ENCODE results near the gene SGK1.
"Not testable (repeated sequence)": the region's sequence is repeated elsewhere in the genome, so short reads cannot be mapped to it uniquely, and the experiment has no call there.

The SGK1 gene

DNA sequence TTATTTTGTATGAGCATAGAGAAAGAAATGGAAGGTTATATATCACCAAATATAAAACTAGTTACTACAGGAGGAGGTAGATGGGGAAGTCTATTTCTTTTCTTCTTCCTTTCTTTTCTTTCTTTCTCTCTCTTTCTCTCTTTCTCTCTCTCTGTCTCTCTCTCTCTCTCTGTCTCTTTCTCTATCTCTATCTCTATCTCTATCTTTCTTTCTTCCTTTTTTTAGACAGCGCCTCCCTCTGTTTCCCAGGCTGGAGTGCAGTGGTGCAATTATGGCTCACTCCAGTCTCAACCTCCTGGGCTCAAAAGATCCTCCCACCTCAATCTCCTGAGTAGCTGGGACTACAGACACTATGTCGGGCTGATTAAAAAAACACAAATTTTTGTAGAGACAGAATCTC, 10.2 kb upstream of the SGK1 start:
- no peak for DNase-seq (ENCODE audit: low read depth in 2 of 2)

DNA sequence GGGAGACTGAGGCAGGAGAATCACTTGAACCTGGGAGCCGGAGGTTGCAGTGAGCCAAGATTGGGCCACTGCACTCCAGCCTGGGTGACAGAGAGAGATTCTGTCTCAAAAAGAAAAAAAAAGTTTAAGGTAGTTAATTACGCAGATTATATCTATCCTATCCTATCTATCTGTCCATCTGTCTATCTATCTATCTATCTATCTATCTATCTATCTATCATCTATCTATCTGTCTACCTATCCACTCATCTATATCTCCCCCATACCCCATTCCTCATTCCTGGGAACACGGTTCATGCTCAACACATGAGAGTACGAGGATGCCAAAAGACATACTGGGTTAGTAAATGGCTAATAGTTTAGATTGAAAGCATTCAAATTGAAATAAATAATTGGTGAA, 8.3 kb upstream of the SGK1 start:
- DNase-seq (ENCODE audit: low read depth in 2 of 2): not testable (repeated sequence)

DNA sequence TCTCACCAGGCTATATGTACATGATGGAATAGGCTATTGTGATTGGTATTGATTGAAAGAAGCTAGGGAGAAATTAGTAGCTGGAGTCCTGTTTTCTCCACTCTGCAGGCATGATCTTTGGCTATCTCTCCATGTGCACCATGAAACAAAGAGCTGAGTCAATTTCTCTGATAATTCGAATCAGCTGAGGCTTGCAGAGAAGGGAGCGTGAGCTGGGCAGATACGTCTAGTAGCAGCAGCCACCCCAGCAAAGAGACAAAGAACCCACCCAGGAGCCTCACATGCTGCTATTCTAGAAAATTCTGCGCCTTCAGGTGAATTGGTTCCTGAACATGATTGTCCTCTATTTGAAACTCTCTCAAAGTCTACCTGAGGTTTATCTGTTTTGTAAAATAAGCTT, 6.9 kb upstream of the SGK1 start:
- no peak for DNase-seq (ENCODE audit: low read depth in 2 of 2)

DNA sequence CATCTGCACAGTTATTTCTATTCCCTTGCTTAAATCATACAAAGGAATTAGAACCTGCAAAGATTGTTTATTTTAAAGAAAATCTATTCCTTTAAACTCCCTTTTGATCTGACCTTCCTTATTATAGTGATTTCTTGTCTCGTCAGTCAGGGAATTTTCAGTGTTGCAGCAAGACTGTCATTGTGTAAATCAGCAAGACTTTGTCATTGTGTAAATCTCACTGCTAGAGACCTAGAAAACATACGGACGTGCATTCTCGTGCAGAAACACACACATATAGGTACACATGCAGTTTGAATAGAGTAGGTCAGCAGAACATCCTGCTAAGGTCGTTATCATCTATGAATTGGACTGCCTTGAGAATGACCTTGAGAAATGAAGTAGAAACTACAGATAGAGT, 6.2 kb upstream of the SGK1 start:
- DNase-seq (ENCODE audit: low read depth in 2 of 2): no peak

DNA sequence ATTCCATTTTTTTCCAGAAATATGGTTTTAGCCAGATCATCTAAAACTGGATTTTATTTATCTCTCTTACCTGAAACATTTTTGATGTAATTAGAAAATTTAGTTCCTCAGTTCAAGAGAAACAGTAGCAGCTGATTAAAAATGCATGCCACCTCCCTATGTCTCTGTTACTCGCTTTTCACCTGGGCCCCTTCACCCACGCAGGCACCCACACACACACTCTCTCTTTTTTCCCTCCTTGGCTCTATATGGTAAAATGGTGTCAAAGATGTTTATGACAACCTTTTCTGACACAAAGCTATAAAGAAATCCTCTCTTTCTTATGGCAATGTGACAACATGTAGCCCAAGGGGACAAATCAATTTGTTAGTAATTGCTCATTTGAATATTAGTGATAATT, 5.8 kb upstream of the SGK1 start:
- no peak for DNase-seq (ENCODE audit: low read depth in 2 of 2)

DNA sequence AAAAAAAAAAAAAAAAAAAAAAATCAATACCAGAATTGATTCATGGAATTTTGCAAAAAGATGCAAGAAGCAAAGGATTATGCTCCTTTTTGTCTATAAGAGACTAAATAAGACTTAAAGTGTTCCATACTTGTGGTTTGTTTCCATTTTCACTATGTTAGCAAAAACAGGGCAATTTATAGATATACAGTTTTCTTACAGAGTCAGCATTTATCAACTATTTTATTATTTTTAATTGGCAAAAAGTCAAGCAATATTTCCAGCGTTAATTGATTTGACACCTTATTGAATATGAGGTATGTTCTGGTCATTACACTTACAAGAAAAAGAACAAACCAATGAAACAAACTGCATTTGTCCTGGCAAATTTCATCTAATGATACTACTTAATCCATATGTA, 5.4 kb upstream of the SGK1 start:
- no peak for DNase-seq (ENCODE audit: low read depth in 2 of 2)

DNA sequence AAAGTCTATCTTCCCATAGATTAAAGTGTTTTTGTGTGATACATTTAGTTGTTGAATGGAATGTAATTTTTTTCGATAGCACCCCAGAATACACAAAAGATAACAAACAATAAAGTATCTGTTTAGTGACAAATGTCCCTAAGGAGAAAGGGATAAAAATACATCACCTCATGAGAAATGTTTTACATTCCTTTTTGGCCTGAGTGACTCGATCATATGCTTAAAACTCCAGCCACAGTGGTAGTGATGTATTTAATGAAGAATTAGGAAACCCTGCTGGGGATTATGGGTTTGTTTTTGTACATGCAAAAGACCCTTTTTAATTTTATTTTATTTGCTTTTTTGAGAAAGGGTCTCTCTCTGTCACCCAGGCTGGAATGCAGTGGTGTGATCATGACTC, 4.3 kb upstream of the SGK1 start:
- DNase-seq (ENCODE audit: low read depth in 2 of 2): no peak

DNA sequence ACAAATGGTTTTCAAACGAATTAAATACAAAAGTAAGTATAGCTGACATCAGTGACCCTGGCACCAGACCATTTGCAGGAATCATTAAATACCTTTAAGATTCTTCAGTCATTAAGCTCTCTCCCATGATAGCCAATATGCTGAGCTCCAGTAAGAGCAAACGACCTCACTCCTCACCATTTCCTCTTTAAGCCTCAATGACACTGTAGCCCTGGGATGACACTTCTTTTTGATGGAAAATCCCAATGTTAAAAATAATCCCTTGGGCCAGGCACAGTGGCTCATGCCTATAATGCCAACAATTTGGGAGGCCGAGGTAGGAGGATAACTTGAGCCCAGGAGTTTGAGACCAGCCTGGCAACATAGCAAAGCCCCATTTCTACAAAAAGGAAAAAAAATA, 3.3 kb upstream of the SGK1 start:
- DNase-seq (ENCODE audit: low read depth in 2 of 2): no peak

DNA sequence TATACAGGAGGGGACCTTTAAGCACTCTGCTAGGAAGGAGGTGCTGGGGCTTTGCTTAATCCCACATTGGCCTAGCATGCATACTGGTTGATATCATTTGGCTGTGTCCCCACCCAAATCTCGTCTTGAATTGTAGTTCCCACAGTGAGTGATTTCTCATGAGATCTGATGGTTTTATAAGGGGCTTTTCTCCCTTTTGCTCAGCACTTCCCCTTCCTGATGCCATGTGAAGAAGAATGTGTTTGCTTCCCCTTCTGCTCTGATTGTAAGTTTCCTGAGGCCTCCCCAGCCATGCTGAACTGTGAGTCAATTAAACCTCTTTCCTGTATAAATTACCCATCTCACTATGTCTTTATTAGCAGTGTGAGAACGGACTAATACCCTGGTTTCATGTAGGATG, 1.8 kb upstream of the SGK1 start:
- not testable (repeated sequence) for DNase-seq (ENCODE audit: low read depth in 2 of 2)

DNA sequence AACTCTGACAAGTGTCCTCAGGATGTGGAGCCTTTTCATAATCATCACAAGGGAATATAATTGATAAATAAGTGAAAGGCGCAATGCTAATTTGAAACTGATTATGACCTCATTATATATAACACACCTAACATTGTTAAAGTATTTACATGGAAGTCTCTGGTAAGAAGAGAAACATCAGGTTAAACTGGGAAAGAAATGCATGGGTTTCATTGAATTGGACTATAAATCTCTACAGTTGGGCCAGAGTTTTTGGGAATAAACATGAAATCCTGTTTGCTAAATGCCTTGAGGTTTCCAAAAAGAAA, 1.0 kb upstream of the SGK1 start:
- no peak for DNase-seq (ENCODE audit: low read depth in 2 of 2)

DNA sequence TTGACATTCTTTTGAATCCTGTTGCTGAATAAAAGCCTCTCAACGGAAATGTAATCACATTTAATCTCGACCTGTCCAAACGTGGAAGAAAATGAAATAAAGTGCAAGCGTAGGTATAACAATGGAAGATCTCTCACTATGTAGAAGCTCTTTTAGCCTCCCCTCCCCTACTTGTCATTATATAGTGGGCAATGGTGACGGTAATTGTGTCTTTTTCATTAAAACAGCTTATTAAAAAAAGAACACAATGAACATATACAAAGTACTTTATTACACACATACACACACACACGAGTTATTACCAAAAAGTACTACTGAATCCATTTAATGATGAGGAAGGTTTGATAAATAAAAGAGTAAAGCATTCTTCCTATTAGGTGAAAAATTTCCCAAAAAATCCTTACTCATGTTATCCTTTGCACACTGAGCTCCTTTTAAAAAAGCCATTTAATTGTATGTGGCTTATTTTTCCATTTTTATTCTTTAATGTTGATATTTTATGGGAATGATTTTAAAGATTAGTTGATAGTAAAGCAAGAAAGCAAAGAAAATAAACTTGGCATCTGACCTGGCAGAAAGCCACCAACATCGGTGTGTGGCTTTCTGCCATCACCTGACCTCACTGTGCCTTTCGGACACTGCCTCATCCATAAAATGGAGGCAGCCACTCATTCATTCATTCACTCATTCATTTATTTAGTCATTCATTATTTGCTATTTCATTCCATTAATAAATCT, 493 bp upstream of the SGK1 start:
- DNase-seq (ENCODE audit: low read depth in 2 of 2): no peak

DNA sequence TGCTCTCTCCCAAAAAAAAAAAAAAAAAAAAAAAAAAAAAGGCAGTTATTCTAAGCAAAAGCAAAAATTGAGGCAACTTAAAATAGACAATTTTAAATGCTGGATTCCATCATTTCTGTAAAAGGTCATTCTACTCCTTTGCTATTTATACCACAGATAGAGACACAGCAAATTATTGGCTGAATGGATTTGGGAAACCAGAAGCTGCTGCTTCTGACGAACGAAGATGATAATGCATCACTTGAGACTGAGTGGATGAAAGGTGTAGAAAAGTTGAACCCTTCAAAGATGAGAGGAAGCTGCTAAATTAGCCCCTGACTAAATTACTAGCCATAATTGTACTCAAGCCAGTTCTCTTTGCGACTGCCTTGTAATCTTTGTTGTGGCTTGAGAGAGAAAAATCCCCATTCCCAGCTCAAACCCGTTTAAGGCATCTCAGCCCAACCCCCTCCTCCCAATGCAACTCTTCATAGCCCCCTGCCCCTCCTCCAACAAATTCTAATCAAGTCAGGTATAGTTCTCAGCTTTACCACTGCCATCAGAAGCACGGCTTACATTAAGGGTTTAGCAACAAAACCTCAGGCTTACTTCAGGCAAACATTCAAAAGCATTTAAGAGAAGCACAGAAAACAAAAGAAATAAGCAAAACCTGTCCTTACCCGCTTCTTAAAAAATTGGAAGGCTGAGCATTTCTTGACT, 1.0 kb downstream of the SGK1 start:
- no peak for DNase-seq (ENCODE audit: low read depth in 2 of 2)

DNA sequence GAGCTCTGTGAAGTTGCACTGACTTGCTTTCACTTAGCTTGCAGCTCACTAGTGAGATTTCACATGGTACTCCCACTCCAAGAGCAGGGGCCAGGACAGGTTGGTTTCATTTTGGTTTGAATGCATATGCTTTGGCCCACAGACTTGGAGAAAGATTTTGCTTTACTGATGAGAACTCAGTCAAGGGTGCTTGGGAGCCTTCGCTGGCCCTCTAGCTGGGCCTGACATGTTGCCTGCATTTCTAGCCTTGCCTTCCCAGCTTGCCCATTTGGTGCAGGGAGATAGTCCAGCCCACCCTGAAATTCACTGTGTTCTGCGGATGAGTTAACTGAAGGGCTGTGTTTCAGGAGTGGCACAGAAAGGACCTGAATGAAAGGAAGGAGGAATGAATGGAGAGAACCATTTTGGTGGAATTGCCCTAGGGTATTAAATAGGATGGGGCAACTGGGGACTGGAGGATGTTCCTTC, 1.9 kb downstream of the SGK1 start:
- DNase-seq (ENCODE audit: low read depth in 2 of 2): no peak

DNA sequence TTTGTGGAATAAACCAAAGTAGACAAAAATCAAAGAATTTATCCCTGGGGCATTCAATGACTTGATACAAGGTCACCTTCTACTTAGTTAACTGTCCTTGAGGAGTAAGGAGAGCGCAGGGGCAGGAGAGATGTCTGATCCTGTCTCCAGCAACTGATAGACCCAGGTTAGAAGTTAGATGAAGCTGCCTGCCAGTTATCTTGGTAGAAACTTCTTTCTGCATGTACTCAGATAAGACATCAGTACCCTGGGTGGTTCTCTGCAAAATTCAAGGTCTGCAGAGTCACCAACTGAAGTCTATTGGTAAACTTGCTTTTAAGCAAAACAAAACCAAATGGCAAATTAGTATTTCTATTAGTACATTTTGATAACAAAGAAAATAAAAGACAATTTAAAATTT, 2.7 kb downstream of the SGK1 start:
- DNase-seq (ENCODE audit: low read depth in 2 of 2): no peak

DNA sequence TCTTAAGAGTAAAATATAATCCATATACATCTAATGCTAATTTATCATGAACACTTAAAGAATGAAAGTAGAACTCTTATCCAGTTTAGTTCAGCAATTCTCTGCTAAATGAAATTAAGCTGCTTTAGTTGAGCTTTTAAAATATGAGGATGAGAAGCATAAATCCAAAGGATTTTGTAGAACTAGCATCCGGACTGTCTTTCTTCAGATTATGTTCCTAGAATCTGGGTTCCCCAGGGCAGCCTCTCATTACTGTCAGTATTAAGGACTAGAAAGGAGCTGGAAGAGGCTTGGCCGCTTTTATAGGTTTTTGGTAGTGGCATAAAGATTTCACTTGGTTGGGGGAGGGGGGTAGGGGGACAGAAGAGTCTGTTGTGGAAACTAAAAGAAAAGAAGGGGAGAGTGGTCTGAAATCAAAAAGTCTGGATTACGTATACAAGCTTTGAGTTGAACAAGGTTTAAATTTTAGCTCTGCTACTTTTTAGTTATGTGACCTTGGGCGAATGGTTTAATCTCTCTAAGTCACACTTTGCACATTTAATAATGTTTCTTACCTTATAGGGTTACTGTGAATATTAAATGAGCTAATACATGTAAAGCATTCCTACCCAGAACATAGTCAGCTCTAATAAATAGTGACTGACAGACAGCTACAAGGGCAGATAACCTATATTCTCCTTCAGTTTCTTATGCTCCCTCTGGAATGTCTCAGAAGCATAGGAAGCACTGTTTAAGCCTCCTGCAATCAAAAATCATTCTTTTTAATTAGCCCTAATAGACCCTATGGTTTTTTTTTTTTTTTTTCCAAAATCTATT, 3.7 kb downstream of the SGK1 start:
- no peak for DNase-seq (ENCODE audit: low read depth in 2 of 2)

DNA sequence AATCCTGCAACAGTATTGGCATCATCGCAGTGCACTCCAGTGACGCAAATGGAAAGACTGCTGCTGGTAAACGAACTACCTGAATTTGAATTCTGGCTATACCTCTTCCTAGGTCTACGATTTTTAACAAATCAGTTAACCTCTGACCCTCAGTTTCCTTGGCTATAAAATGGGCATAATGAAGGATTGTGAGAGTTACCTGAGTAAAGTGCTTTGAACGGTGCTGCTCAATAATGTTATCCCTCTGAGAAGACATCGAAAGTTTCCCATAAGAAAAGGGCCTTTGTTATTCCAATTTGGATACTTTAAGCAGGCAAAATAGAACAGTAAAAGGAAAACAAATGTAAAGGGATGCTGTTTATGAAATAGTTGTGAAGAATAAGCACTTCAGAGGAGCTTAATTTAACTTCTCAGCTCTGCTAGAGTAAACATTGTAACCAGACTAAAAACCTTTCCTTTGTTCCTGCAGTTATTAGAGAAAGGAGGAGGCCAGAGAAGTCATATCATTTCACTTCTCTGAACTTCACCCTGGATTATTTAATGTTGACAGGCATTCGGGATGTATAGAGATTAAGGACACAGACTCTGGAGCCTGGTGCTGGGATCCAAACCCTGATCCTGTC, 5.8 kb downstream of the SGK1 start:
- DNase-seq (ENCODE audit: low read depth in 2 of 2): no peak

DNA sequence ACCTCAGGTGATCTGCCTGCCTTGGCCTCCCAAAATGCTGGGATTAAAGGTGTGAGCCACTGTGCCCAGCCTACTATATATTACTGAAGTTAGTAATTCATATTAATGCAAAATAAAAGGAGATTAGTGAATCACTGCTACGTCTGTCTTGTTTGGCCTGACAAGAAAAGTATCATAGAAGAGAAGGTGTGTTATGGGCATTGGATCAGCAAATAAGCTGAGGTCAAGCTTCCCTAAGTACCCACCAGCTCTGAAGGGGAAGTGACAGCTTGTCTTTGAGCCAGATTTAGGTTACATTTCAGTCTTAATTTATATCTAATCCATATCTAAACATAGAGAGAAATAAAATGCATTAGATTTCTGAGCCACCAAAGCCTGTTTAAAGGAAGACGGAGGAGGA, 7.1 kb downstream of the SGK1 start:
- no peak for DNase-seq (ENCODE audit: low read depth in 2 of 2)

DNA sequence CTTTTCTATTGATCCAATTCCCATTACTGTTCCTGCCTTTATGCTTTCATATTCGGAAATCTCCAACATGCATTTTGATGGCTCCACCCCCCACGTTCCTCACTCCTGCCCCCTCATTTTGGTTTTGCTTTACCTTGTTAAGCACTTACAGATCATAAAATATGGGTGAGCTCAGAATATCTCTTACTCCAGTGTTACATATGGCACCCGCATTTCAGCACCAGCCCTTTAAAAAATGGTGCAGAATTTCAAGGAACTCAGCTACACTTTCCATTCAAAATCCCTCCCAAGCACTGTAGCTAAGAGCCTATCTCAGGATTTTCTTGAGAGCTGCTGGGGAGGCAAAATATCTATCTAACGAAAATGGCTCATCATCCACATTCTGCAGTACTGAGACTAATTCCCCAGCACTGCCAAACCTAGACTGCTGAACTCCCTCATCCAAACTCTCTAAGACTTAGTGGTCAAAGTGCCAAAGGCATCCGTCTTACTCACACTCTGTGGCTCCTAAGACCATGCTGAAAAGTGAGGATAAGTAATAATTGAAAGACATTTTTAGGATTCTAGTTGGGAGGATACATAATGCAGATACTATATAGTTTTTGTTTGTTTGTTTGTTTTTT, 7.8 kb downstream of the SGK1 start:
- DNase-seq (ENCODE audit: low read depth in 2 of 2): no peak

DNA sequence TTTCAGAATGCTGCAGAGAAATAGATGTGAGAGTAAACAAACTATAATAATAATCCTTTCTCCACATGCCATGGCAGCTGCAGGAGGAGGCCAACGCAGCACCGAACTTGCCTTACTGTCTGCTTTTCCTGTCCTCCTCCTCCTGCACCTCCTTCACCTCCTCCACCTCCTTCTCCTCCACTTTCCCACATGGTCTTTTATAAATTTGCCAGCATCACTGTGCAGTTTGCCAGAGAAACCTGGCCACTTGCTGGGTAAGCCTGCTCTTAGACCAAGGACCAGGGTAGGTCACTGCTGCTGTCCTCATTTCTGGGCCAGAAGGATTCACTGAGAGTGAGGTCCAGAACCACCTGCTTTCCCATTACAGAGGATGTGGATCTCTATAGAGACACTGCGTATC, 8.7 kb downstream of the SGK1 start:
- no peak for DNase-seq (ENCODE audit: low read depth in 2 of 2)

DNA sequence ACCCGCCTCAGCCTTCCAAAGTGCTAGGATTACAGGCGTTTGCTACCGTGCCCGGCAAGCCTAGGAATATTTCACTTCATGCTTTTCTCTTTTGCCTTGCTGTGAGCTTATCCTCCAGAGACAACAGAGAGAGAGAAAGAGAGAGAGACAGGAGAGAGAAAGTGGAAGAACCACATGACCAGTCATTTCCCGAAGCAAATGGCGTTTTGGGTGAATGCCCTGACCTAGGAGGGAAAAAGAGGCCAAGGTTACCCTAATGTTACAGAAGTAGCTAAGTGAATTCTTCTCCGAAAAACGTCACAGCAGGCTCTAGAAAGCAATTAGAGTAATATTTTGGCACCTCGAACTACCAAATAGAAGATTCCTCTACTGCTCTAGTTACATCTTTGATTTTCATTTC, 9.1 kb downstream of the SGK1 start:
- DNase-seq (ENCODE audit: low read depth in 2 of 2): no peak

DNA sequence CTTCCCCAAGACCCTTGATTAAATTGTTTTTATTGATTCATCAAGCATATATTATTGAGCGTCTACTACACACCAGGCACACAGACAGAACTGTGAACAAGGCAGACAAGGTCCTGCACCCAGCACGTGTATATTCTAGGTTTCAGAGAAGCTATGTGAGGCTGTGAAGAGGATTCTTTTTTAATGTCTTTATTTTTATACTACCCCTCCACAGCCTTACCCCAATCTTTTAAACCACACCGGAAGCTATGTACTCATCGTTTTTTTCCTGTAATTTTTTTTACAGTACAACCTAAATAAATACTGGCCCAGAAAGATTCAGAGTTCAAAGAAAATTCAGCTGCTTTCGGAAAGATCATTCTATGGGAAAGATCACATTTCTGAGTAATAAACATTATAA, 10.0 kb downstream of the SGK1 start:
- no peak for DNase-seq (ENCODE audit: low read depth in 2 of 2)

DNA sequence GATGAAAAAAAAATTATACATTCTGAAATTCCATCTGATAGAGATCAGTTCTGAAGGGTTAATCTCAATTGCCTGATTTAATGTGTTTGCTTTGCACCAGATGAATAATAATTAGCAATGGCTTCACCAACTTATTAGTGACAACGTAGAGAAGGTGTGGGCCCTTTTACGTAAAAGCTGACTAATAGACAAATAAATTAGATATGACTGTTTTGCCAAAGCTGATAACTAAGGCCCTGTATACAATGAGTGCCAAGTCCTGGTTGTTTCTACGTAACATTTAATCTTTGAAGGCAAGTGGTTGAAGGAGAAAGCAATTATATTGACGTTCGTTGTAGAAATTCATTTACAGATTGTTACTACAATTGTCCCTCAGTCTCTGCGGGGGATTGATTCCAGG, 10.8 kb downstream of the SGK1 start:
- DNase-seq (ENCODE audit: low read depth in 2 of 2): no peak

All from stimulated activated CD4-positive, alpha-beta T cell treated with anti-CD3 and anti-CD28 coated beads, Interleukin-4, amount 100 ng/mL, for 48 hours (primary cell).